Activated T-cell treated with anti-CD3 and anti-CD28 coated beads for 4 hours (primary cell): ENCODE results near the gene LCN10.
A peak's percentile ranks its signal among the peaks of the same experiment; 100 is the strongest.

Source experiments
- DNase-seq: peaks from one replicate; pipeline ENCODE4 v3.0.0-alpha.2; 2020

Gene LCN10

GRCh38 chr9:136734837-136735496, 7.8 kb downstream of the LCN10 start:
- no peak for DNase-seq

GRCh38 chr9:136733611-136734010, 9.1 kb downstream of the LCN10 start:
- no peak for DNase-seq

- DNase-seq = no peak
Measured at GRCh38 chr9:136732444-136733178, 10.1 kb downstream of the LCN10 start.

- DNase-seq = no peak
Measured at GRCh38 chr9:136729926-136730325, 12.8 kb downstream of the LCN10 start.

- DNase-seq = no peak
Measured at GRCh38 chr9:136729144-136729543, 13.6 kb downstream of the LCN10 start.

- no peak for DNase-seq
Measured at GRCh38 chr9:136728548-136729123, 14.1 kb downstream of the LCN10 start.

GRCh38 chr9:136728080-136728547, 14.6 kb downstream of the LCN10 start:
- peak; percentile 91 for DNase-seq

GRCh38 chr9:136726631-136727191, 16.0 kb downstream of the LCN10 start:
- DNase-seq = peak; percentile 23

- DNase-seq = no peak
Measured at GRCh38 chr9:136726118-136726517, 16.6 kb downstream of the LCN10 start.

- no peak for DNase-seq
Measured at GRCh38 chr9:136725612-136726011, 17.1 kb downstream of the LCN10 start.

- DNase-seq = no peak
Measured at GRCh38 chr9:136724772-136725171, 18.0 kb downstream of the LCN10 start.

- DNase-seq = no peak
Measured at GRCh38 chr9:136723989-136724388, 18.8 kb downstream of the LCN10 start.

GRCh38 chr9:136723362-136723976, 19.3 kb downstream of the LCN10 start:
- DNase-seq = no peak

- DNase-seq = no peak
Measured at GRCh38 chr9:136722969-136723356, 19.8 kb downstream of the LCN10 start.

- DNase-seq = no peak
Measured at GRCh38 chr9:136722093-136722968, 20.4 kb downstream of the LCN10 start.

- no peak for DNase-seq
Measured at GRCh38 chr9:136721339-136722092, 21.2 kb downstream of the LCN10 start.

- no peak for DNase-seq
Measured at GRCh38 chr9:136720898-136721338, 21.8 kb downstream of the LCN10 start.

- no peak for DNase-seq
Measured at GRCh38 chr9:136720251-136720897, 22.4 kb downstream of the LCN10 start.

- no peak for DNase-seq
Measured at GRCh38 chr9:136719195-136719880, 23.4 kb downstream of the LCN10 start.
